Glutamatergic neuron (in vitro differentiated cells): ENCODE results near the gene AMIGO3. TPM values are rescaled to one million over a fixed set of nuclear protein-coding genes. Genes with fewer than 3 reads are reported as not detected.

Experiments used
- DNase-seq: peaks from one replicate; pipeline ENCODE4 v3.0.0; 2022
- H3K27ac Mint-ChIP-seq: one replicate; pipeline ENCODE4 v1.8.0; 2020; ENCODE audit warnings: mild to moderate bottlenecking, mixed read lengths, inconsistent platforms; ENCODE audit not compliant: unreplicated experiment
- H3K27me3 Mint-ChIP-seq: one replicate; pipeline ENCODE4 v1.8.0; 2020; ENCODE audit warnings: mild to moderate bottlenecking, moderate library complexity, mixed read lengths, inconsistent platforms; ENCODE audit not compliant: unreplicated experiment
- H3K36me3 Mint-ChIP-seq: one replicate; pipeline ENCODE4 v1.8.0; 2020; ENCODE audit warnings: mild to moderate bottlenecking, mixed read lengths, inconsistent platforms; ENCODE audit not compliant: unreplicated experiment
- H3K4me1 Mint-ChIP-seq: one replicate; pipeline ENCODE4 v1.8.0; 2020; ENCODE audit warnings: mild to moderate bottlenecking, low read depth, mixed read lengths, inconsistent platforms; ENCODE audit not compliant: unreplicated experiment
- H3K4me3 Mint-ChIP-seq: one replicate; pipeline ENCODE4 v1.8.0; 2020; ENCODE audit warnings: mild to moderate bottlenecking, mixed read lengths, inconsistent platforms; ENCODE audit not compliant: unreplicated experiment
- H3K9me3 Mint-ChIP-seq: one replicate; pipeline ENCODE4 v1.8.0; 2020; ENCODE audit warnings: mild to moderate bottlenecking, moderate library complexity, mixed read lengths, inconsistent platforms; ENCODE audit not compliant: unreplicated experiment
- CTCF ChIP-seq: fragments of 200-600 bp; sonication (generic); IDR thresholded peaks from one replicate; pipeline ENCODE4 v1.5.0; 2021; ENCODE audit not compliant: partially characterized antibody, unreplicated experiment
- total RNA-seq: library from RNA; stranded (reverse); fragmentation: NEBNext Ultra II Directional; extraction: Animal tissue kit (Norgen Biotek cat#: 25700); gene quantifications from one replicate; pipeline ENCODE4 v1.2.1, GENCODE V29; 2021; ENCODE audit not compliant: unreplicated experiment

AMIGO3 gene
- total RNA-seq, 1 donor from 2014 or later: 1.4 TPM

- Mint-ChIP-seq H3K27me3 (peaks cover 12% of the 10 kb centered on the region), H3K27ac (peak overlapping the region; percentile 17), H3K9me3 (peaks cover 14% of the 10 kb centered on the region), H3K4me3 (peak overlapping the region; percentile 83), H3K36me3 (no peaks in the 10 kb centered on the region), H3K4me1 (peaks cover 7% of the 10 kb centered on the region)
- no peak for DNase-seq
- no peak for TF ChIP-seq CTCF
Observed at GRCh38 chr3:49674497-49674983, 44.9 kb downstream of the AMIGO3 start.

- Mint-ChIP-seq H3K4me3 (peak within 1 kb of the TSS; percentile 90), H3K9me3 (peaks cover 14% of the 10 kb centered on the region), H3K27ac (peak within 1 kb of the TSS; percentile 78), H3K4me1 (peaks cover 7% of the 10 kb centered on the region), H3K36me3 (no peaks in the 10 kb centered on the region), H3K27me3 (peaks cover 12% of the 10 kb centered on the region)
- TF ChIP-seq CTCF: no peak
- peak; percentile 99 for DNase-seq
Observed at GRCh38 chr3:49673715-49674496, 45.6 kb downstream of the AMIGO3 start, which contains the start of gene APEH. TSS of gene APEH (plus strand) at chr3:49674351. CDS start at chr3:49674402, 51 bp downstream.

GRCh38 chr3:49673121-49673714 lies 46.3 kb downstream of the AMIGO3 start:
- peaks cover 7% of the 10 kb centered on the region for H3K4me1 Mint-ChIP-seq
- DNase-seq: no peak
- no peak for TF ChIP-seq CTCF

GRCh38 chr3:49671291-49672288 lies 47.9 kb downstream of the AMIGO3 start:
- Mint-ChIP-seq H3K36me3 (no peaks in the 10 kb centered on the region), H3K27me3 (peaks cover 12% of the 10 kb centered on the region), H3K27ac (peak overlapping the region; percentile 12), H3K9me3 (peaks cover 16% of the 10 kb centered on the region), H3K4me1 (peaks cover 7% of the 10 kb centered on the region), H3K4me3 (peak overlapping the region; percentile 70)
- TF ChIP-seq CTCF: peak; percentile 88
- DNase-seq: peak; percentile 81

More at GRCh38 chr3:49673121-49673714, 46.3 kb downstream of the AMIGO3 start:
- Mint-ChIP-seq H3K27me3 (peaks cover 12% of the 10 kb centered on the region), H3K4me3 (peak overlapping the region; percentile 90), H3K9me3 (peaks cover 14% of the 10 kb centered on the region), H3K36me3 (no peaks in the 10 kb centered on the region), H3K27ac (peak overlapping the region; percentile 78)
